ENCODE measurements around the gene PLCB1.

The PLCB1 gene

GRCh38 chr20:8720089-8720488 is 588.0 kb downstream of the PLCB1 start:
- DNase-seq (ENCODE audit: low read depth): peak; percentile 2

- peak; percentile 63 for DNase-seq (ENCODE audit: low read depth)
Measured at GRCh38 chr20:8721098-8721497, 589.0 kb downstream of the PLCB1 start.

DNA sequence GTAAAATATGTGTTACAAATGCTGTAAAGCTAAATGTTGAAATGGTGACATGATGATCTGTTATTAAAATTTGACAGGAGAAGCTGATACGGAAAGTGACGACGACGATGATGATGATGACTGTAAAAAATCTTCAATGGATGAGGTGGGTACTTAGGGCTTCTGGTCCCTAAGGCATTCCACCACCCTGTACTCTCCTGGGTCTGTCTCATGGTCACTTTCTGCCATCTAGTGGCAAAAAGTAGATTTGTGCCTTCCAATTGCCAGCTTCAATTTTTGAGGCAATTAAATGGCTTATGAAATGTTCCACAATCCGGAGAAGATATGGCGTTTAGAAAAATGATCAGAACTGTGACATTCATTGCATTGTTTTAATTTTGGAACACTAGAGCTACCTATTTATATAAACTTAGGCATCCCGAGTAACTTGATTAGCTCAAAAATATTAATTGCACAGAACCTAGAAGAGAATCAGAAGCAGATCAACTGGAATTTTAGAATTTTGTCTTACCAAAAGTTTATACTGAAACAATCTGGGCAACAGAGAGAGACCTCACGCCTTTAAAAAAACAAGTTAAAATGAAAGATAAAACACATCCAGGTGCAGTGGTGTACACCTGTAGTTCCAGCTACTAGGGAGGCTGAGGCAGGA is 590.3 kb downstream of the PLCB1 start:
- DNase-seq (ENCODE audit: low read depth): peak; percentile 53

DNA sequence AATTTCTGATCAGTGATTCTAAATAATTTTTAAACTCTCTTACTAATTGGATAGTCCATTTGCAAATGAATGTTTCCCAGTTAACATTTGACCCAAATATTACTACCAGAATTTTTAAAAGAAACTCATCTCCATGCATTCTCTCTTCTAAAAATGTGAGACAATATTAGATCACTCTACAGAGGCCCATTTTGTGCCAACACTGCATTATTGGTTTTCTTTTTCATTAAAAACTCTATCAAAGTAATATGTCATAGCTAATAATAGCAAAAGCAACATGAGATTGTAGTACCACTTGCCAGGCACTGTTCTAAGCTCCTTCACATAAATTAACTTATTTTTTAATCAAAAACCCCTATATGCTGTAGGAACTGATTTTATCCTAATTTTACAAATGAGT is 591.2 kb downstream of the PLCB1 start:
- DNase-seq (ENCODE audit: low read depth): no peak

GRCh38 chr20:8724884-8725283 is 592.8 kb downstream of the PLCB1 start:
- DNase-seq (ENCODE audit: low read depth): no peak

DNA sequence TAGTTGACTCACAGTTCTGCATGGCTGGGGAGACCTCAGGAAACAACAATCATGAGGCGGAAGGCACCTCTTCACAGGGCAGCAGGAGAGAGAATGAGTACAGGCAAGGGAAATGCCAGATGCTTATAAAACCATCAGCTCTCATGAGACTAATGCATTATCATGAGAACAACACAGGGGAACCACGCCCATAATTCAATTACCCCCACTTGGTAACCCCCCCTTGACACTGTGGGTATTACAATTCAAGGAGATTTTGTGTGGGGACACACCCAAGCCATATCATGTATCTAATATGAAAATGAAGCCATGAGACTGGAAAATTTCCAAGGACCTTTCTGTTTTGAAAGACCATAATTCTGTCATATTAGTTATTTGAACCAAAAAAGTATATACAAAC is 594.4 kb downstream of the PLCB1 start:
- no peak for DNase-seq (ENCODE audit: low read depth)

GRCh38 chr20:8735014-8735413 is 602.9 kb downstream of the PLCB1 start:
- no peak for DNase-seq (ENCODE audit: low read depth)

DNA sequence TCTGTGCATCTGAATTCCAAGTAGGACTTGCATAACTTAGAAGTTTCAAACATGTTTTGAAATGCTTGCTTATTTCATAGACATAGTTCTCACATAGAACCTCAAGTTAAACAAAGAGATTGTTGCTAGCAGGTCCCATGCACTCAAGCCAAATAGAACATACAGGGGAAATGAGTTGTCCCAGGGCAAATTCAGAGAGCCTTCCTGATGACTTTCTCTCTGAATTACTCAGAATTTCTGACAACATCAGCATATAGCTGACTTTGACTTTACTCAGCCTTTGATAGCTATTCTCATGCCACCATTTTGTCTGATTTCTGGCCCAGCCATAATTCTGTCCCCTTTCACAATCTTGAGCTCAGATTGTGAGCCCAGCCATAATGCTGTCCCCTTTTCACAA is 603.6 kb downstream of the PLCB1 start:
- DNase-seq (ENCODE audit: low read depth): no peak

- no peak for DNase-seq (ENCODE audit: low read depth)
Measured at GRCh38 chr20:8740265-8740664, 608.2 kb downstream of the PLCB1 start.

DNA sequence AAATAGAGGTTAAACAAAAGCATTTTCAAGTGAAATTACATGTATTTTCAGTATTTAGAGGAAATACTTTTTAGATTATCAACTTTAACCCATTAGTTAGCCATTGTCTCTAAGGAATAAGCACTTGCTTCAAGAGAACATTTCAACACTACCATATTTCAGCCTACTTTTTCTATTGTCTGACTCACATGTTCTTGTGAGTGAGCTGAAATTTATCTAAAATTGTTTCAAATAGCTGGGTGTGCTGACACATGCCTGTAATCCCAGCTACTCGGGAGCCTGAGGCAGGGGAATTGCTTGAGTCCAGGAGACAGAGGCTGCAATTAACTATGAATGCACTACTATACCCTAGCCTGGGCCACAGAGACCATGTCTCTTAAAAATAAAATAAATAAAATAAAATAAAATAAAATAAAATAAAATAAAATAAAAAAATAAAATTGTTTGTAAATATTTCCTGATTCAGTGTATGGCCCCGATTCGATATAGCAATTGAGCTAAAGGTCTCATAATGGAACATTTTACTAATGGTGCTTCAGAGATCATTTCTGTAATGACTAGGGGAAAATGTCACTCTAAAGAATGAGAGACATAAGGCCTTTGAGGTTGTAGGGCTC is 612.3 kb downstream of the PLCB1 start:
- peak; percentile 57 for DNase-seq (ENCODE audit: low read depth)

DNA sequence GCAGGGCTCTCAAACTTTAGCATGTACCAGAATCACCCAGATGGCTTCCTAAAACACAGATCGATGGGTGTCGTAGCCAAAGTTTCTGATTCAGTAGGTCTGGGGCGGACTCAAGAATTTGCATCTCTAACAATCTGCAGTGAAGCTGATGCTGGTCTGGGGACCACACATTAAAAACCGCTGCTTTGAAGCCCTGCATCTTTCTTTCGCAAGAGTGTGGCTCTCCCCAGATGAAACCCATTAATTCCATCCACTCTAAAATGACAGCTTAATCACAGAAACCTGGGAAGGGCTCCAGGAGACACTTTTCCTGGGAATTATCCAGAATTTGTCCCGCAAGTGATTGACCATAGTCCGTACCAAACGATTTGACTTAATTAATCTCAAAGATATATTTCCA is 617.0 kb downstream of the PLCB1 start:
- no peak for DNase-seq (ENCODE audit: low read depth)

DNA sequence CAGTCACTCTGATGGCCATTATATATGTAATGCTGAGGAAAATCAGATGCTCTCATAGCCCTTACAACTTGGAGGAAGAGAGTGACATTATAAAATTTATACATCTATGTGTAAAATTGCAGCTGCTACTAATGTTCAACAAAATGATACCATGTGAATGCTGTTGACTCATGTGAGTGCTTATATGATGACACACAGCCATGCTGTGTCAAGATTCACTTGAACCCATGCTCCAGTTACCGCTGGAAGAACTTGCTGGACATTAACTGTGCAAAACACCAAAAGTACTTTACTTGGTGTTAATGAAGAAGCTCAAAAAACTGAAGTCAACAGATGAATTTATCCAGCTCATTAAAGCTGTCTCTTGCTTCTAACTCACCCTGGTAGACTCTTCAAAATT is 617.9 kb downstream of the PLCB1 start:
- peak; percentile 38 for DNase-seq (ENCODE audit: low read depth)

- DNase-seq (ENCODE audit: low read depth): no peak
Measured at GRCh38 chr20:8755340-8756118, 623.5 kb downstream of the PLCB1 start.

DNA sequence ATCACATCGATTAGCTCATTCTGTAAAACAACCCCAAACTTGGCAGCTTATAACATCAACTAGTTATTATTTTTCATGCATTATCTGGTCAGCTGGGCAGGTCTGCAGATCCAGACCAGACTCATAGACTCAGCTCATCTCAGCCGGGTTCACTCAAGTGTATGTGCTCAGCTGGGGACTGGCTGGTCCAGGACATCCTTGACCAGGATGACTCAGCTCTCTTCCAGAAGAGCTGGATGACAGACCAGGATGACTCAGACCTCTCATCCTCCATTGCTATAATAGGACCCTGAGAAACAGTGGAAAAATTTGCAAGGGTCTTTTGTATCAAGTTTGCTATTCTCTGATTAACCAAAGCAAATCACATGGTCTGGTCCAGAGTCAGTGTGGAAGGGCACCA is 624.3 kb downstream of the PLCB1 start:
- peak; percentile 46 for DNase-seq (ENCODE audit: low read depth)

DNA sequence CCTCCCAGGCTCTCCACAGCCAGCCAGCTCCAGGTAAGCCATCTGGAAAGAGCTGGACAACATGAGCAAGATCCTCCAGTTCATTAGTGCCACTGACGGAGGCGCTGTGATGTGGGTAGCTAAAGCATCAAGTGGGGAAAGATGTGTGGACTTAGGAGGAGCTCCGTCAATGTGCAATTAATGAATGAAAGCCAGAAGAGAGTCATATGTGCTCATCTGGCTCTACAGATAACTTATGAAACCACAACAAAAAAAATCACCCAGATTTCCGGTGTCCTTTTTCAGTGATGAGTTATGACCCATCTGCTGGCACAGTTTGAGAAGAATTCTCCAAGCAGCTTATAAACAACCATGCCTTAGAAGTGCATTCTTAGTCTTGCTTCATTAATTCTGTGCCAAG is 625.1 kb downstream of the PLCB1 start:
- peak; percentile 55 for DNase-seq (ENCODE audit: low read depth)

- DNase-seq (ENCODE audit: low read depth): peak; percentile 58
Measured at GRCh38 chr20:8764344-8764962, 632.4 kb downstream of the PLCB1 start.

DNA sequence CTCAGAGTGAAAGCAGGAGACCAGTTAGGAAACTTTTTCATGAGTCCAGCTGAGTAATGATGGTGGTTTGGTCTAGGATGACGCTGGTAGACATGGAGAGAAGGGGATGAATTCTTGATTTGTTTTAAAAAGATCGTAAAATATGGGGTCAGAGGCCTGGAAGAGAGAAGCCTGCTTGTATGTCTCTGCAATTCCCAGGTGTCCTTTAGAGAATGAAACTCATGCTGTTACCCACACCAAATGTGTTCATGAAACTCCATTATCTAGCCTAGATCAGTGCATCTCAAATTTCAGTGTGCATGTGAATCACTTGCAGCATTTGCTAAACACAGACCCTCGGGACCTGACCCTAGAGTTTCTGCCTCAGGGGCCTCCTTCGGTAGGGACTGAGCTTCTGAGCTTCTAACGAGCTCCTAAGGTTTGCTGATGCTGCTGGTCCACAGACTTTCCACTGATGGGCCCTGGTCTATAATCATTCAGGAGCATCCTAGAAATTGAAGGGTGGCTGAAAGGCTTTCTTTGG is 634.9 kb downstream of the PLCB1 start:
- DNase-seq (ENCODE audit: low read depth): no peak

DNA sequence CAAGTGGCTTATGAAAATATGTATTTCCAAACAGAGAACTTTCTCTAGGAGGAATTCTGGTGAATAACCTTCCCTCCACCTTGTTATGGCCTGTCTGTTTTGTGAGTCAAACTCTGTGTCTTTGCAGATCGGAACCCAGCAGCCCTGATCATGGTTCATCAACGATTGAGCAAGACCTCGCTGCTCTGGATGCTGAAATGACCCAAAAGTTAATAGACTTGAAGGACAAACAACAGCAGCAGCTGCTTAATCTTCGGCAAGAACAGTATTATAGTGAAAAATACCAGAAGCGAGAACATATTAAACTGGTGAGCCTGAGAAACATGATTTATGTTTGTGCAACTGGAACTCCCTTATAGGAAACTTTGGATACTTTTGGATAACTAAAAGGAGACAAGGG is 642.3 kb downstream of the PLCB1 start:
- no peak for DNase-seq (ENCODE audit: low read depth)

DNA sequence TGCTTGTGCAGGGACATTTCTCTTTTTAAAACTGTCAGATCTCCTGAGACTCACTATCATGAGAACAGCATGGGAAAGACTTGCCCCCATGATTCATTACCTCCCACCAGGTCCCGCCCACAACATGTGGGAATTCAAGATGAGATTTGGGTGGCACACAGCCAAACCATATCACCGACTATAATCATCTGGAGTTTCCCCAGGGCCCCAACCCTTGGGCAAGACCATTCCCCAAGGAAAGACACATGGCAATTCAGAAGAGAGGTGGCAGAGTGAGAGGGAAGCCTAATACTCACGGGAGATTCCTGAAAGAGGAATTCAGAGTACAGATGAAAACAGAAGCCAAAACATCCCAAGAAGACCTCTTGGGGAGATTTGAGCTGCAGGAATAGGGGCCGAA is 645.8 kb downstream of the PLCB1 start:
- DNase-seq (ENCODE audit: low read depth): no peak

DNA sequence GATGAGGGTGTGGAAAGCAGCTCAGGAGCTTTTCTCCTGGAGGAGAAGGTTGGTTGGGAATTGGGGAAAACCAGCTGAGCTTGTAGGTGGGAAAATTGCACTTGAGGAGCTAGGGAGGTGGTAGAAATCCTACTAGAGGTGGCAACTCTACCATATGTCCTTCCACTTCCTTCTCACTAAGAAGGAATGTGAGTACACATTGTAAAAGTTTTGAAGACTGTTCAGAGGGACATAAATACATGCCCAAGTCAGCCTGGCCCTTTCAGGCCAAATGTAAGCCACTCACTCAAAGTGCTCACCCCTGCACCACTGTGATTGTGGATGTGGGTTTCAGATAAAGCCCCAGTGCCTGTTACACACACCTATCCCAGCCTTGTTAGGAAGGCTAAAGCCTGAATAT is 646.3 kb downstream of the PLCB1 start:
- no peak for DNase-seq (ENCODE audit: low read depth)

DNA sequence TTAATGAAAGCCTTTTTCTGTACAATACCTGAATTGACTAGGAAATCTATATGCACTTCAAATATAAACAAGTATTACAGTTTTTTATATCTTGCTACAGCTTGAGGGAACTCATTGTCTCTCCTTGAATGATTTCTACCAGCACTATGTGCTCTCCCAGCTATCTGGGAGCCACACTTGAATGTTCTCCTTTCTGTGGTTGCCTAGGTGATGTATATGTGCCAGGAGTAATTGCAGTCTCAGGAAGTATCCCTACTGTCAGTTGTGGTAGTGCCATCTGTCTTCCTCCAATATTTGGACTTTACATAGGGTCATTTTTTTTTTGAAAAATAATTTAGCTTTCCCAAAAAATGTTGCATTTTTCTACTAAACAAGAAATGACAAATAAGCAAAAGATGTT is 648.8 kb downstream of the PLCB1 start:
- no peak for DNase-seq (ENCODE audit: low read depth)

DNA sequence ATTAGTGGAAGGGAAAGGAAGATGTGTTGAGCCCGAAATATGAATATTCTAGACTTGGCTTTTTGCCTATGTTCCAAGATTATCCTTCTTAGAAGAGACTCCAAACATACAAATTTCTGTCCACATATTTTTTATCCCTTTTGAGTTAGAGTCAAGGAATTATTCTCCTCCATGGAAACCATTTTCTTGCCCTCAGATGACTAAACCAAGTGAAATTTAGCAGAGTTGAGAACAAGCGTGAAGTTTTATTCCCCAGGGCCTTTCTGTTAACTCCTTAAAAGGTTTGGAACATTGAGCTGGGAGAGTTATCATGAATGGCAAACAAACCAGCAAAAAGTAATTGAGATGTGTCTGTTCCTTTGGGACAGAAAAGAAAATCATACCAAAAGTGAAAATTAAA is 650.7 kb downstream of the PLCB1 start:
- peak; percentile 61 for DNase-seq (ENCODE audit: low read depth)

GRCh38 chr20:8783734-8784133 is 651.7 kb downstream of the PLCB1 start:
- DNase-seq (ENCODE audit: low read depth): no peak
